Pons (tissue), 1 donor: Measurements from ENCODE around the gene BDKRB1.

Experiments
- DNase-seq: peaks from one replicate; pipeline ENCODE4 v3.0.0-alpha.2; 2016; ENCODE audit warnings: low spot score

Gene BDKRB1

DNA sequence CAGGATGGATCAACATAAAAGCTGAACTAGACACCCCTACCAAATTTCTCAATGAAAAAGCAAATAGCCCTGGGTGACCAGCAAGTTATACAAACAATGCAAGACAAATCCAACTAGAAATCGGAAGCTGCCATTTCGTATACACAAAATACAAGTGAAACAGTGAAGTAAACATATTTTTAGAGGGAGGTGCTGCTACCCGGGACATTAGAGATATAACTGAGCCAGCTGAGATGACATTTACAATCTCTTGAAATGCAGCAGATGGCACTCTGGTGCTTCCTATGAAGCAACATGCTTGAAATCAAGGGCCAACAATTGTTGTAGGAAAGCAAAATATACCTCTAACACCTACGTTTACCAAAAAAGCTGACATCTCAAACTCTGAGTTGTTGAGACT is 25.5 kb downstream of the BDKRB1 start:
- peak; percentile 22 for DNase-seq

DNA sequence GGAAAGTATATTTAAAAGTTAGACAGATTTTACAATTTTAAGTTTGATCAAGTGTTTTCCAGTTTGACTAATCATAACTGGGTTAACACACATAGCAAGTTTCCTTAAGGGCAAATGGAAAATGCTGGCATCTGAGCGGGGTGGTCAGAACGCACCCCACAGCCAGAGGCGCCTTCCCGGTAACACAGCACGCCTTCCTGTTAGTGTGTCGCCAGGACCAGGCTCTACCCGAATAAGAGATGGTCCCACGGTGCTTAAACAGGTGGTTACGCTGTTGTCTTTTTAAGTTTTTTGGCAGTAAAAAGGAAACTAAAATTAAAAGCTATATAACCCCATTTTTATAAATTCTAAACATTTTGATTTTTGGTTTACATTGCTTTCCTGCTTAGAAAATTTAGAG is 28.0 kb downstream of the BDKRB1 start:
- no peak for DNase-seq

DNA sequence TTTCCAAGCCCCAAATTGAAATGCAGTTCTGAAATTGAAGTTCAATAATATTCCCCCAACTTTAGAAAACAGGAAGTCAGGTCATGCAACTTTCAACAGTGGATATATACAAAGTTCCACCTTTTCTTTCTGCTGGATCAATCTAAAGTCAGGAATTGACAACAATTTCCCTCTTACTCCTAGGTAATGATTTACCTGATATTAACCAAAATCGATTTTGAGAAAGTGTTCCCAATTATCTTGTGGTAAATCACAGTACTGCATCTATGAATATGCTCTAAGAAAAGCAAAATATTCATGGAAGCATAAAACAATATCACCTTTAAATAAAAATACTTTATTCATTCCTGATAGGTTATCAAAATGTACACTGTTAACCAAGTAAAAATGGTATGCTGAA is 28.4 kb downstream of the BDKRB1 start:
- DNase-seq = no peak

DNA sequence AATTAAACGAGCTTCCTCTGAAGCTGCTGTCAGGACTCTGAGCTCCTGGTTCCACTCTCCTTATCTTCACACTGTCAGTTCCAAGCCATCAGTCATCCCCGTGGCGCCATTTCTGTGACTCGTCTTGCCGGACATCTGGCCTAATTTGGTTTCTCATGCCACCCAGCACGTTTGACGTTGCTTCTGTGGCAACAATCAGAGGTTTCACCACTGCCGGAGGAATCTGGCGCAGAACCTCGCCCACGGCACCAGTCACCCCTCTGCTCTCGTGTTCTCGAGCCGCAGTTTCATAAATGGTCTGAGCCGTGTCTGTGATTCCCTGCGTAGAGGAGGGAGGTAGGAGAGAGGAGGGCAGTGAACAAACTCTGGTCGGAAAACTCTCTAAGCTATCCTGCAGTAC is 29.7 kb downstream of the BDKRB1 start:
- DNase-seq = no peak

DNA sequence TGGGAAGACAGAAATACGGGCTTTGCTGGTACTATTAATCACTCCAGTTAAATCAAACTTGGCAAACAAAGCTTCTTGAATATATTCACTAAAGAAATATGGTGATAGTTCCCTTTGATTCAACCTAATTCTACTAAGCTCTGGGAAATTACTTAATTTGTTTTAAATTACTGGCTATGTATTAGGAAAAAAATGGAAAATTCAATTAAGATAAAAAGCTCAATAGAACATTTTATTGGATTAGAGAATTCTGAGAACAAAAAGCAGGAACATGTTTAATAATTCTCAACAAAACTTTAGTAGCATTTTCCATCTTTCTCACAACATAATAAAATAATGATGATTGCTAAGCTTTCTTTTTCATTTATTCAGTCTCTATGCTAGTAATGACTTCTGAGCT is 30.2 kb downstream of the BDKRB1 start:
- DNase-seq = no peak

DNA sequence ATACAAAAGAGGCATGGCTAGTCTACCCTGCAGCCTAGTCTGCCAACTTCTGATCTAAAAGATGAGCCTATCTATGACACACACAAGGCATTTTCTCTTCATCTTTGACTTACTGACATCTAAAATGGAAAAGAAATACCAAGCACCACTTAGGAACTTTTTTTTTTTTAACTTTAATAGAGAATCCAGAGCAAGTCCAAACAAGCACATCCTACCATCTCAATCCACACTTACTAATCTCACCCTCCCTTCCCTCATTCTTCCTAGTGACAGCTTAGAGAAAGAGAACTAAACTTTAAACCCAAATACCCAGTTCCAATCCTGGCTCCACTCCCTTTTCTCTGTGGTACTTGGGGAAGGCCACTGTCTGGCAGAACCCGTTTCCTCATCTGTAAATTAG is 31.8 kb downstream of the BDKRB1 start:
- DNase-seq = no peak

DNA sequence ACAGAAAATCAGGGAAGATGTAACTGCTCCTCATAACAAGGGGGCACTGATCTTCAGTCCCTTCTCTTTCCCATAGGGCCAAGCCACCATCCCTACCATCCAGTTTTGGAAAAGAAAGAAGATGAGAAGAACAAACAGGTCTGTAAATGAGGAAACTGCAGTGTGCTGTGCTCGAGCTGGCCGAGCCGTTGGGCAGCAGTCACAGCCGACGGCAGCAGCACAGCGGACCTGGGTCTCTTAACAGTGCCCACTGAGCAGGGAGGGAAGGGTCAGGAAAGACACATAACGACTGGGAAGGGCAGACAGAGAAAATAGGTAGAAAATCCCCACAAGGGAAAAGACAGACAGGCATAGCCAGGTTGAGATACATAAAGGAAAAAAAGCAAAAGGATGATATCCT is 38.2 kb downstream of the BDKRB1 start:
- no peak for DNase-seq

DNA sequence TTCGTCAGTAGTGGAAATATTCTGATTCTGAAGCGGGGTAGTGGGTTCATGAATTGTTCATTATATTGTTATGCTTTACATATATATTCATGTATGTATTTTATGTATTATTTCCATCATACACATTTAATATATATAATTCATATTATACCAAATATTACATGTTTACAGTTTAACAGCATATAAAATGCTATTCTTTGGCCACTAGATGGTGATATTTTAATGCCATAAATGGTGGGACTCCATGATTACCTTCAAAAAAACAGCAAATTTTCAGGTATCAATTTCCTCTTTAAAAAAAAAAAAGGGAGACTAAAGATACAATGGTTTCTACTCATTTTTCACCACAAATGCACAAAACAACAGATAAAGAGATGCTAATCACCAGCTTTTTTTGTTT is 41.0 kb downstream of the BDKRB1 start:
- peak; percentile 26 for DNase-seq

DNA sequence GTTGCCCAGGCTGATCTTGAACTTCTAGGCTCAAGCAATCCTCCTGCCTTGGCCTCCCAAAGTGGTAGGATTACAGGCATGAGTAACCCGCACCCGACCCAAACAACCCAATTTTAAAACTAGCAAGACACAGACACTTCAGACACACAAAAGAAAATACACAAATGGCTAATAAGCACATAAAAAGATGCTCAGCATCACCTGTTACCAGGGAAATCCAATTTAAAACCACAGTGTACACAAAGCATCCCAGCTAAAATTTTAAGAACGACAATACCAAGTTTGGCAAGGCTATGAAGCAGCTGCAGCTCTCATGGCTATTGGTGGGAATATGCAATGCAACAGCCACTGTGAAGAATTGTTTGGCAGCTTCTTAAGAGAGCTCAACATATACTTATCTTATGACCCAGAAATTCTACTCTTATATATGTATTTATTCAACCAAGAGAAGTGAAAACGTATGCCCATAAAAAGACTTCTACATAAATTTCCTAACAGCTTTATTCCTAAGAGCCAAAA is 42.0 kb downstream of the BDKRB1 start:
- no peak for DNase-seq

DNA sequence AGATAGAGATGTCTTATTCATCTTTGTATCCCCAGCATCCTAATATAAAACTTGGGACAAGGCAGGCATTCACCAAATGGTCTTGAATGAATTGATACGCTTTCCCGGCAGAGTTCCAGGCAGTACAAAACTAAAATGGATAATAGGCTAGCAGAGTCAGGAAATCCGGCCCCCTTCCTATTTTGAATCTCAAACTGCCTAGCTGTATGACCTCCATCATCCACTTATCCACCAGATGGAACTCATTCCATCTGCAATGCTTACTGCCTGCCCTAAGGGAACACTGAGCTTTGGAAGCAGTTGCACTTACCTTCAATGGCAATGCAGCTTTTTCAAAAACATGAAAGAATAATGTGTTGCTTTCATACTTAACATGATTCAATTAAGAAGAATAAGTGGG is 43.4 kb downstream of the BDKRB1 start:
- DNase-seq = peak; percentile 38

DNA sequence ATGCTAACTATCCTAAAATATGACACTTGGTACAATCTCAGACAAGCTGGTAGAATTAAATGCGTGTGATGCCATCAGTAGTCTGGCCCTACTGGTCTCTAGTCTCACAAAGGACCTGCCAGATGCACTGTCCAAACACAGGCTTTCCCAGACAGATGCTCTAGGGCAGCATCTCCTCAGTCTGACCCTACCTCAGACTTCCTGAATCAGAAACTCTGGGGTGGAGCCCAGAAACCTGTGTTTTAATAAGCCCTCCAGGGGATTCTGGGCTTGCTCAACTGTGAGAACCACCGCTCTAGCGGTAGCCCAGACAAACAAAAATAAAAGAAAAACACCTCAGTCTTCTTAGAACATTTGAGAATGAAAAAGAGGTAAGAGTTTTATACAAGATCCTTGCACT is 48.0 kb downstream of the BDKRB1 start:
- no peak for DNase-seq

DNA sequence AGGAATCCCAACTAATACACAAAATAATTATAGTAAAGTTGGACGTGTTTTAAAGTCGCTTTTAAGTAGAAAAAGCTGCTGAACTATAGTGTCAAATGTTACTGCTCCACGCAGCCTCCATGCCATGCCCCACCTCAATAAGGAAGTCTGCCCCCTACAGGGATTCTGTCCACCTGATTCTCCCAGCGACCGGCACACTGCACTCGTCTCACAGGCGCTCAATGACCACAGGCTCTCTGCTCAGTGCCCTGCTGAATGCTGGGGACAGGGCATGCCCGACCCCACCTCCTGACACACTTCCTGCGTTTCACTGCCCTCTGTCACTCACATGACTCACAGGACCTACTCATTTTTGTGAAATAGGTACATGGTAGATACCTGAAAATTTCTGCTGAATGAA is 48.9 kb downstream of the BDKRB1 start:
- DNase-seq = no peak

DNA sequence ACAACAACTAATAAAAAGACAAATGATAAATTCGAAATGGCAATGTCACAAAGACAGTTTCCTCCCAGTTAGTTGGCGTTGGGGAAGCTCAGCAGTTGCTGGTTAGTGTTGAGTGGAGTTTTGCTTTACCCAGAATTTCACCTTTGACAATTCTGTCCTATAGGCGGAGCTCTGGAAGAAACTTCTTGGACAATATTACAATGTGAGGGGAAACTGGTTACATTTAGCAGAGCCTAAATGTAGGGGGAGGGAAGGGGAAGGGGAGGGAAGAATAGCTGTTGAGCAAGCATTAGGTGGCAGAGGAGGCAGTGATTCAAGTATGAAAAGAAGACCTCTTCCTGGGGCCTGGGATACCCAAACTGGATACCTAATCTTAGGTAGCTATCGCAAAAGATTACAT is 51.4 kb downstream of the BDKRB1 start:
- no peak for DNase-seq

DNA sequence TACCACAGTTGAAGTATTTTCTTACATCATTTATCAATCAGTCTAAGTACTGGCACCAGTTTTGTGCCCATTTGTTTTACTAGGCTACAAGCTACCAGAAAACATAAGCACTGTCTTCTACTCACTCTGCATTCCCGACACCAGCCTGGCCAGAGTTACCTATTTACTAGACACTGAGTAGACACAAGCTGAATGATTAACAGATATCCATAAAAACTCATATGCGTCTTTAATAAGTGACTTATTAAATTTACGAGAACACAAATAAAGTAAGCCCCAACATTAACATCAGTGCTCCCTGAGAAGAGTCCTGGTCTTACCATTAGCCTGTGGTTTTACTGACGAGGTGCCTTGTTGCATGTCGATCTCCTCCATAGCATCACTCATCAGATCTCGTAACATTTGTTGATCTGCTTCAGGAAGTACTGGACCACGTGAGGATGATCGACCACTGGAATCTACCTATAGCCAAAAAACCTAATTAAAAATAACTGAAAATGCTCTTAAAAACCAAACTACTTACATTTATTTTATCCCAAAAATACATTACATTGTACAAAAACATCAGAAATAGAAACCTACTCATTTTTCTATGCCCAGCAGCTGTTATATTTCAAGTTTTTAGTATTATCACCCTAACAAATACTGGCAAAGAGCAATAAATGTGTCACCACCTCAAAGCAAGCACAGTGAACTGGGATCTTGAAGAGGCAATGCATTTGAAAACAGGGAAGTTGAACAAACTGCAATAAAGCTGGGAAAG is 53.3 kb downstream of the BDKRB1 start:
- DNase-seq = no peak

DNA sequence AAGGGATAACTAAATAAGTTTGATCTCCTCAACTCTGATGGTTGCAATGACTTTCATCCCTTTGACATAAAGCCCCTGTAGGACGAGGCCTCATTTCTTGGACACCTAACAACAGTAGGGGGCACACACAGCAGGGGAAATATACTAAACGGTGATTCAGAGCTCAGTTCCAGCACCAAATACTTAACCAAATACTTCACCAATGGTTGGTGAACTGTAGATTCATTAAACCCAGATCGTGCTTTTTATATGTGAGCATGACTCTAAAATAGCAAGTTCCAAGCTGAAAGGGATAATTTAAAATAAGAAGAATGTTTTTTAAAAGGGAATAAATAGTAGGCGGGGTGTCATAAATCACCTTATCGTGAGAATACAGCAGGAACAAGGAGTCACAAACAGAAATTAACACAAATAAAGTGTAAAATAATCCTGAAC is 53.9 kb downstream of the BDKRB1 start:
- no peak for DNase-seq

DNA sequence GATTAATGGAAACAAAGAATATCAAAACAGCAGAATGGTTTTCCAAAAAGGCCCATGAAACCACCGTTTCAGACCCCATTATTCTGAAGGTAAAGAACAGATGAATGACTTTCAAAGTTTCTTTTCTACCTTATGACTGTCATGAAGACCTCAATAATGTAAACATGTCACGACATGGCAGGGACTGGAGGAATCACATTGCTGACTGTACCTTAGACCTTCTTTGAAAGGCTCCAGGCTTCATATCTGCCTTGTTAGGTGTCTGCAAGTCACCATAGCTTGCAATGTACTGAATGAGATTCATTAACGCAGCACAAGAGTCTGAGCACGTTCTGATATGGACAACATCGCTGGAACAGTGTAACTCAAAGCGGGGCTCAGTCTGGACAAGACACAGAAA is 54.9 kb downstream of the BDKRB1 start:
- DNase-seq = no peak
